Thoracic aorta (tissue), 2 donors: ENCODE measurements around the gene CASZ1. TPM values are rescaled to one million over a fixed set of nuclear protein-coding genes. Genes with fewer than 3 reads are reported as not detected.

Source experiments
- ATAC-seq: fragments of 150-250 bp; one replicate; pipeline ENCODE4 v1.8.0; 2017; ENCODE audit warnings: low read depth; ENCODE audit not compliant: insufficient number of reproducible peaks, low FRiP score
- DNase-seq: peaks from one replicate; pipeline ENCODE4 v3.0.0-alpha.2; 2020; ENCODE audit warnings: low spot score
- H3K27ac ChIP-seq, 2 donors: fragments of 200-600 bp; sonication (generic); 1 replicate in 1 of 2; 2 replicates in 1 of 2; pipeline ENCODE4 v1.5.1; 2016; ENCODE audit warnings: mild to moderate bottlenecking in 2 of 2, moderate library complexity in 2 of 2
- H3K27me3 ChIP-seq: fragments of 200-600 bp; sonication (generic); replicated peaks from 2 replicates; pipeline ENCODE4 v1.6.0; 2016; ENCODE audit warnings: mild to moderate bottlenecking; ENCODE audit not compliant: insufficient read depth
- H3K36me3 ChIP-seq: fragments of 200-600 bp; sonication (generic); one replicate; pipeline ENCODE4 v1.5.1; 2016
- H3K4me1 ChIP-seq, 2 donors: fragments of 200-600 bp; sonication (generic); 1 replicate in 1 of 2; 2 replicates in 1 of 2; pipeline versions ENCODE4 v1.5.1 to v1.6.0; 2016; ENCODE audit warnings: low read depth in 2 of 2, mild to moderate bottlenecking in 1 of 2; ENCODE audit not compliant: control insufficient read depth in 1 of 2
- H3K4me3 ChIP-seq: fragments of 200-600 bp; sonication (generic); 2 replicates; pipeline ENCODE4 v1.5.1; 2016; ENCODE audit warnings: mild to moderate bottlenecking
- H3K9me3 ChIP-seq: fragments of 200-600 bp; sonication (generic); 2 replicates; pipeline ENCODE4 v1.5.1; 2016
- total RNA-seq, 2 donors: library from RNA; depleted of rRNA; stranded (reverse); fragments of >200 nt; gene quantifications; one replicate each; pipeline versions ENCODE4 v1.1.0 to v1.2.3, GENCODE V29; 2016
- TF ChIP-seq, protein P1 (sequence below): fragments of 200-600 bp; sonication (generic); IDR thresholded peaks from one replicate; pipeline ENCODE4 v1.5.1; 2019; ENCODE audit warnings: antibody characterized with exemption

CASZ1 gene
- total RNA-seq, 2 donors from 2014 or later = 20.6 to 27.9 TPM

GRCh38 chr1:10714337-10715114 lies 81.9 kb downstream of the CASZ1 start:
- Histone ChIP-seq H3K27me3 (no peaks in the 10 kb centered on the region), H3K4me1 (peaks cover 4 to 22% of the 10 kb centered on the region in 2 donors), H3K4me3 (peak overlapping the region; percentile 48), H3K27ac (no peak overlapping the region), H3K36me3 (no peaks in the 10 kb centered on the region), H3K9me3 (no peaks in the 10 kb centered on the region)
- ATAC-seq (no peak), DNase-seq (no peak)
- TF ChIP-seq, protein P1, sequence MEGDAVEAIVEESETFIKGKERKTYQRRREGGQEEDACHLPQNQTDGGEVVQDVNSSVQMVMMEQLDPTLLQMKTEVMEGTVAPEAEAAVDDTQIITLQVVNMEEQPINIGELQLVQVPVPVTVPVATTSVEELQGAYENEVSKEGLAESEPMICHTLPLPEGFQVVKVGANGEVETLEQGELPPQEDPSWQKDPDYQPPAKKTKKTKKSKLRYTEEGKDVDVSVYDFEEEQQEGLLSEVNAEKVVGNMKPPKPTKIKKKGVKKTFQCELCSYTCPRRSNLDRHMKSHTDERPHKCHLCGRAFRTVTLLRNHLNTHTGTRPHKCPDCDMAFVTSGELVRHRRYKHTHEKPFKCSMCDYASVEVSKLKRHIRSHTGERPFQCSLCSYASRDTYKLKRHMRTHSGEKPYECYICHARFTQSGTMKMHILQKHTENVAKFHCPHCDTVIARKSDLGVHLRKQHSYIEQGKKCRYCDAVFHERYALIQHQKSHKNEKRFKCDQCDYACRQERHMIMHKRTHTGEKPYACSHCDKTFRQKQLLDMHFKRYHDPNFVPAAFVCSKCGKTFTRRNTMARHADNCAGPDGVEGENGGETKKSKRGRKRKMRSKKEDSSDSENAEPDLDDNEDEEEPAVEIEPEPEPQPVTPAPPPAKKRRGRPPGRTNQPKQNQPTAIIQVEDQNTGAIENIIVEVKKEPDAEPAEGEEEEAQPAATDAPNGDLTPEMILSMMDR = no peak

DNA sequence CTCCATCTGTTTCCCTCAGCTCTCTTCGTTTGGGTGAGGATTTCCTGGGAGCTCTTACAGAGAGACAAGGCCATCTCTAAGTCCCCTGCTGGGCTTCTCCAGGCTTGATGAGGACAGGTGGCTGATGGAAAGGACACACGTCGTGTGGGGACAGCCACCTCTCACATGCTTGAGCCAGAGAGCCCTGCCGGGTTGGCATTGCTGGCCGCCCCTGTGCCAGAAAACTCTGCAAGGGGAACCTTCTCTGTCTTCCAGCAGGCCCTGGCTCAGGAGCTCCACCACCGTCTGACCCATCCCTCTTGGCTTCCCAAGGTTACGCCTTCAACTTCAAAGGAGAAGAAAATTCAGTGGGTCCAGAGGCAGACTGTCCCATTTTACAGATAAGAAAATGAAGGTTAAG lies 82.8 kb downstream of the CASZ1 start:
- H3K4me1 ChIP-seq = peaks cover 4 to 22% of the 10 kb centered on the region in 2 donors

GRCh38 chr1:10712568-10713362 lies 83.7 kb downstream of the CASZ1 start:
- H3K4me1 ChIP-seq = peaks cover 4 to 22% of the 10 kb centered on the region in 2 donors
- ATAC-seq (no peak), DNase-seq (no peak)
- TF ChIP-seq, protein P1 = no peak
- H3K27ac ChIP-seq = no peak overlapping the region
- no peaks in the 10 kb centered on the region for H3K36me3 ChIP-seq
- no peak overlapping the region for H3K4me3 ChIP-seq
- no peaks in the 10 kb centered on the region for H3K27me3 ChIP-seq
- no peaks in the 10 kb centered on the region for H3K9me3 ChIP-seq

More for the DNA sequence above, 82.8 kb downstream of the CASZ1 start:
- no peak overlapping the region for H3K27ac ChIP-seq
- no peak for ATAC-seq
- TF ChIP-seq, protein P1 = no peak
- H3K36me3 ChIP-seq = no peaks in the 10 kb centered on the region
- DNase-seq = no peak
- H3K9me3 ChIP-seq = no peaks in the 10 kb centered on the region
- H3K4me3 ChIP-seq = no peak overlapping the region
- H3K27me3 ChIP-seq = no peaks in the 10 kb centered on the region

DNA sequence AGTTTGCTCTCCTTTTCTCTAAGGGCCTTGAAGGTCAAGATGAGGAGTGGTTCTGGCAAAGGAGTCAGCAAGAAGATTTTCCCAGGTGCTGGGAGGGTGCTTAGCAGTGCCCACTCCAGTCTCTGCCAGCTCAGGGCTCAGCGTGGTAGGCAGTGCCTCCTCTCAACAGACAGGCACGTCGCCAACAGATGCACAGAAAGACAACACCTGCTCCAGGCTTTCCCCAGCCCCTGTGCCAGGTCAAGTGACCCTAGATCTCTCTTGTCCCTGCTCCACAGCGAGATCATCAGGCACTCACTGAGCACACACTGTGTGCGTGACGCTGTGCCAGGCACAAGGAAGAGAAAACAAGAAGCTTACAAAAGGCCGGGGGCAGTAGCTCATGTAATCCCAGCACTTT lies 86.0 kb downstream of the CASZ1 start:
- no peak for DNase-seq
- Histone ChIP-seq H3K4me3 (no peak overlapping the region), H3K27me3 (no peaks in the 10 kb centered on the region), H3K27ac (no peak overlapping the region), H3K36me3 (no peaks in the 10 kb centered on the region), H3K9me3 (no peaks in the 10 kb centered on the region), H3K4me1 (peaks cover 4 to 15% of the 10 kb centered on the region in 2 donors)
- TF ChIP-seq, protein P1 = no peak
- ATAC-seq = no peak

GRCh38 chr1:10709646-10710045 lies 86.8 kb downstream of the CASZ1 start:
- Histone ChIP-seq H3K36me3 (no peaks in the 10 kb centered on the region), H3K27ac (no peak overlapping the region), H3K9me3 (no peaks in the 10 kb centered on the region), H3K27me3 (no peaks in the 10 kb centered on the region), H3K4me3 (no peak overlapping the region), H3K4me1 (peaks cover 4 to 14% of the 10 kb centered on the region in 2 donors)
- TF ChIP-seq, protein P1 = no peak
- no peak for DNase-seq
- no peak for ATAC-seq
